ENCODE results near the gene GPRIN2.
"Not testable (repeated sequence)": the region's sequence is repeated elsewhere in the genome, so short reads cannot be mapped to it uniquely, and the experiment has no call there.

- not testable (repeated sequence) for TF ChIP-seq TAF1 (IDR thresholded peaks at IDR 0.05; ENCODE audit: borderline replicate concordance, low read depth, low read length); POLR2AphosphoS5 (IDR thresholded peaks at IDR 0.05; ENCODE audit: low read depth, low read length); POLR2A (IDR thresholded peaks at IDR 0.05; ENCODE audit: low read depth, low read length)
Observed at GRCh38 chr10:46513333-46513732, 43.1 kb downstream of the GPRIN2 start.
